ENCODE data around the gene TBC1D22A. TPM values are rescaled to one million over a fixed set of nuclear protein-coding genes. Genes with fewer than 3 reads are reported as not detected.
A peak's percentile ranks its signal among the peaks of the same experiment; 100 is the strongest.

TBC1D22A gene
- total and polyA plus RNA-seq, 9 of the 15 experiments (the other 6 are each of a cell fraction or from before 2014, with no cell fraction given): 0.20 to 11.5 (median 5.2) TPM

DNA sequence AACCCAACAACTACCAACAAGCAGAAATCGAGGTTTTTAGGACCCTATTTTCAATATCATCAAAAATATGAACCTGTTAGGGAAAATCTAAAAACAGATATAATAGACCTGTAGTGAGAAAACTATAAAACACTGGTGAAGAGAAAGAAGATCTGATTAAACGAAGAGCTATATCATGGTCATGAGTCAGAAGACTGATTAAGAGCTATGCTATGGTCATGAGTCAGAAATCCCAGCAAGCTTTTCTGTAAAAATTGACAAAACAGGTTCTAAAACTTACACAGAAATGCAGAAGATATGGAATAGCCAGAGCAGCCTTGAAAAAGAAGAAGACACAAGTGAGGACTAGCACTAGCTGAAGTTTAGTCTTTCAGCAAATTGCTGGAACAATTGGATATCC is 345.0 kb downstream of the TBC1D22A start (continued):
- TF ChIP-seq, protein P1, sequence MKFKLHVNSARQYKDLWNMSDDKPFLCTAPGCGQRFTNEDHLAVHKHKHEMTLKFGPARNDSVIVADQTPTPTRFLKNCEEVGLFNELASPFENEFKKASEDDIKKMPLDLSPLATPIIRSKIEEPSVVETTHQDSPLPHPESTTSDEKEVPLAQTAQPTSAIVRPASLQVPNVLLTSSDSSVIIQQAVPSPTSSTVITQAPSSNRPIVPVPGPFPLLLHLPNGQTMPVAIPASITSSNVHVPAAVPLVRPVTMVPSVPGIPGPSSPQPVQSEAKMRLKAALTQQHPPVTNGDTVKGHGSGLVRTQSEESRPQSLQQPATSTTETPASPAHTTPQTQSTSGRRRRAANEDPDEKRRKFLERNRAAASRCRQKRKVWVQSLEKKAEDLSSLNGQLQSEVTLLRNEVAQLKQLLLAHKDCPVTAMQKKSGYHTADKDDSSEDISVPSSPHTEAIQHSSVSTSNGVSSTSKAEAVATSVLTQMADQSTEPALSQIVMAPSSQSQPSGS (CRISPR knock-in tag; IDR thresholded peaks at IDR 0.05): no peak
- TF ChIP-seq JUN (IDR thresholded peaks at IDR 0.05; ENCODE audit: borderline replicate concordance, low read depth, low read length) (peak; percentile 81; the same call in 1 of the 2 replicates), JUN (CRISPR knock-in tag; IDR thresholded peaks at IDR 0.05; ENCODE audit: borderline replicate concordance) (no peak), ARID1B (IDR thresholded peaks at IDR 0.05) (peak; percentile 72), NR2C2 (CRISPR knock-in tag; IDR thresholded peaks at IDR 0.05) (no peak), NR2C2 (tag; IDR thresholded peaks at IDR 0.05) (no peak), PRPF4 (IDR thresholded peaks at IDR 0.05; ENCODE audit: insufficient read depth, low read depth, low read length, poor library complexity, severe bottlenecking) (no peak), KLF13 (tag; IDR thresholded peaks at IDR 0.05; ENCODE audit: borderline replicate concordance, low read depth) (no peak), MECOM (CRISPR knock-in tag; IDR thresholded peaks at IDR 0.05) (no peak), ERF (CRISPR knock-in tag; IDR thresholded peaks at IDR 0.05) (no peak), NFE2 (IDR thresholded peaks at IDR 0.05; ENCODE audit: low read depth) (0 out of 2 replicates have a peak, but pooled peaks have one; percentile 9)
- TF ChIP-seq, protein P2, sequence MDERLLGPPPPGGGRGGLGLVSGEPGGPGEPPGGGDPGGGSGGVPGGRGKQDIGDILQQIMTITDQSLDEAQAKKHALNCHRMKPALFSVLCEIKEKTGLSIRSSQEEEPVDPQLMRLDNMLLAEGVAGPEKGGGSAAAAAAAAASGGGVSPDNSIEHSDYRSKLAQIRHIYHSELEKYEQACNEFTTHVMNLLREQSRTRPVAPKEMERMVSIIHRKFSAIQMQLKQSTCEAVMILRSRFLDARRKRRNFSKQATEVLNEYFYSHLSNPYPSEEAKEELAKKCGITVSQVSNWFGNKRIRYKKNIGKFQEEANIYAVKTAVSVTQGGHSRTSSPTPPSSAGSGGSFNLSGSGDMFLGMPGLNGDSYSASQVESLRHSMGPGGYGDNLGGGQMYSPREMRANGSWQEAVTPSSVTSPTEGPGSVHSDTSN (CRISPR knock-in tag; IDR thresholded peaks at IDR 0.05; ENCODE audit: low read depth): no peak
- TF ChIP-seq, protein P2 (tag; conservative IDR thresholded peaks at IDR 0.05; ENCODE audit: low read depth): 0 out of 2 replicates have a peak, but pooled peaks have one; percentile 10

All from K562 (cell line).